ENCODE data around the gene AP2A2. TPM values are rescaled to one million over a fixed set of nuclear protein-coding genes. Genes with fewer than 3 reads are reported as not detected.
A peak's percentile ranks its signal among the peaks of the same experiment; 100 is the strongest.

Gene AP2A2
- total RNA-seq, 1 donor from 2014 or later: 89.1 TPM

GRCh38 chr11:908273-908672, 17.4 kb upstream of the AP2A2 start:
- H3K27ac Mint-ChIP-seq: no peak overlapping the region
- H3K4me3 Mint-ChIP-seq: peak overlapping the region; percentile 39
- H3K36me3 Mint-ChIP-seq: peaks cover 12% of the 10 kb centered on the region
- H3K4me1 Mint-ChIP-seq: peaks cover 12% of the 10 kb centered on the region
- no peaks in the 10 kb centered on the region for H3K27me3 Mint-ChIP-seq (ENCODE audit: low read depth)
- no peak for DNase-seq (ENCODE audit: low spot score in 2 of 2, unreplicated experiment in 2 of 2)
- no peak for TF ChIP-seq CTCF (IDR thresholded peaks at IDR 0.05; ENCODE audit: unreplicated experiment)
- no peaks in the 10 kb centered on the region for H3K9me3 Mint-ChIP-seq

- peaks cover 7% of the 10 kb centered on the region for H3K36me3 Mint-ChIP-seq
- no peak for TF ChIP-seq CTCF (IDR thresholded peaks at IDR 0.05; ENCODE audit: unreplicated experiment)
- no peak for DNase-seq (ENCODE audit: low spot score in 2 of 2, unreplicated experiment in 2 of 2)
- H3K9me3 Mint-ChIP-seq: no peaks in the 10 kb centered on the region
- H3K27ac Mint-ChIP-seq: no peak overlapping the region
- H3K27me3 Mint-ChIP-seq (ENCODE audit: low read depth): no peaks in the 10 kb centered on the region
- peak overlapping the region; percentile 92 for H3K4me3 Mint-ChIP-seq
- peaks cover 12% of the 10 kb centered on the region for H3K4me1 Mint-ChIP-seq
Measured at GRCh38 chr11:909406-909805, 16.3 kb upstream of the AP2A2 start.

GRCh38 chr11:910044-910588, 15.6 kb upstream of the AP2A2 start:
- TF ChIP-seq CTCF (IDR thresholded peaks at IDR 0.05; ENCODE audit: unreplicated experiment): no peak
- H3K36me3 Mint-ChIP-seq: peaks cover 7% of the 10 kb centered on the region
- peak overlapping the region; percentile 92 for H3K4me3 Mint-ChIP-seq
- no peaks in the 10 kb centered on the region for H3K9me3 Mint-ChIP-seq
- peaks cover 12% of the 10 kb centered on the region for H3K4me1 Mint-ChIP-seq
- no peaks in the 10 kb centered on the region for H3K27me3 Mint-ChIP-seq (ENCODE audit: low read depth)
- DNase-seq (ENCODE audit: low spot score in 2 of 2, unreplicated experiment in 2 of 2): no peak
- peak overlapping the region; percentile 85 for H3K27ac Mint-ChIP-seq

GRCh38 chr11:910589-911030, 15.1 kb upstream of the AP2A2 start, which contains the start of gene CHID1:
TSS of gene CHID1 (minus strand) at chr11:910810. CDS start at chr11:904816, 5,994 bp downstream.
- Mint-ChIP-seq H3K4me1 (peaks cover 12% of the 10 kb centered on the region), H3K36me3 (peaks cover 5% of the 10 kb centered on the region), H3K27ac (peak within 1 kb of the TSS; percentile 90), H3K27me3 (ENCODE audit: low read depth) (no peaks in the 10 kb centered on the region), H3K9me3 (no peaks in the 10 kb centered on the region), H3K4me3 (peak within 1 kb of the TSS; percentile 92)
- TF ChIP-seq CTCF (IDR thresholded peaks at IDR 0.05; ENCODE audit: unreplicated experiment): no peak
- DNase-seq (ENCODE audit: low spot score in 2 of 2, unreplicated experiment in 2 of 2): peak; percentile 62 to 82

- H3K27ac Mint-ChIP-seq: peak overlapping the region; percentile 90
- H3K27me3 Mint-ChIP-seq (ENCODE audit: low read depth): no peaks in the 10 kb centered on the region
- peak; percentile 48 to 77 for DNase-seq (ENCODE audit: low spot score in 2 of 2, unreplicated experiment in 2 of 2)
- no peak for TF ChIP-seq CTCF (IDR thresholded peaks at IDR 0.05; ENCODE audit: unreplicated experiment)
- H3K9me3 Mint-ChIP-seq: no peaks in the 10 kb centered on the region
- H3K4me3 Mint-ChIP-seq: peak overlapping the region; percentile 79
- H3K36me3 Mint-ChIP-seq: peaks cover 4% of the 10 kb centered on the region
- H3K4me1 Mint-ChIP-seq: peaks cover 12% of the 10 kb centered on the region
Measured at GRCh38 chr11:911031-911889, 14.4 kb upstream of the AP2A2 start.
